NCI-H345 treated with DMSO at 0.1 percent for 48 hours (cell line): ENCODE data around the gene FOXJ2.
A peak's percentile ranks its signal among the peaks of the same experiment; 100 is the strongest.
"Not testable (repeated sequence)": the region's sequence is repeated elsewhere in the genome, so short reads cannot be mapped to it uniquely, and the experiment has no call there.

ENCODE experiments used
- DNase-seq: peaks from one replicate; lab custom pipeline; 2025; ENCODE audit not compliant: unreplicated experiment; lab: John Stamatoyannopoulos, UW

FOXJ2 gene

DNA sequence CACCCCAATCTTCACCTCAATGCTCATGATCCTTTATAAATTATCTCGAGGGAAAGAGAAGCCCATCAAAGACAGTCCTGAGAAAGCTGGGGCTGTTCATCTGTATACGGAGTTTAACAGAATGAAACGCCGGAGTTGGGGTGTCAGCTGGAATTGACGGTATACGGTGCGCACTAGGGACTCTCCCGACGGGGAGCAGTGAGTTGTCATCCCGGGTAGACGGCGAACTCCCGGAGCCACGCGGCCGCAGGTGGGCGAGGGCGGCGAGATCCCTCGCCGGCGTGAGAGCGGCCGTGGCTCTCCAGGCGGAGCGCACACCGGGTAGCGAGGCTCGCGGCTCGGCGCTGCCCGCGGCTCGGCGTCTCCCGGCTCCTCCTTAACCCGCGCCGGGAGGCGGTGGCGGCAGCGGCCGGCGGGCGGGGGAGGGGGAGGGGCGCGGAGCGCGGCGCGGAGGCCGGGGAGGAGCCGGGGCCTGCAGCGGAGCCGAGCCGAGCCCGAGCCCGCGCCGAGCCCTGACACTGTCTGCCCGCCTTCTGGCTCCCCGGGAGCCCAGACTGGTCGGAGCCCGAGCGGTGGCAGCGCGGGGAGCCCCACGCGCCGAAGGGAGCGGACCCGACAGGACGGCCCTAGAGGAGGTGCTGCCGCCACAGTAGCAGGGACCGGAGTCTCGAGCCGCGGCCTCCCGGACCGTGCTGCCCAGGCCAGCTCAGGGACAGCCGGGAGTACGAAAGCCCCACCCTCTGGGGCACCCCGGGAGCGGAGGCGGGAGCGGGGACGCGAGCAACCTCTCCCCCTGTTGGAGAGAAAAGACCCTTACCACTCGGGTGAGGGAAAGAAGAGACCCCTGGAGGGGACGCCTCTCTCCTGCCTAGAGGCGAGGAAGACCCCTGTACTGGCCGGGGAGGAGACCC is at the start of gene FOXJ2:
Gene FOXJ2, plus strand, starts transcription at position 475 of the 911 bp plus-strand sequence. CDS start 7,117 bp downstream, outside the sequence.
- peak; percentile 48 for DNase-seq

DNA sequence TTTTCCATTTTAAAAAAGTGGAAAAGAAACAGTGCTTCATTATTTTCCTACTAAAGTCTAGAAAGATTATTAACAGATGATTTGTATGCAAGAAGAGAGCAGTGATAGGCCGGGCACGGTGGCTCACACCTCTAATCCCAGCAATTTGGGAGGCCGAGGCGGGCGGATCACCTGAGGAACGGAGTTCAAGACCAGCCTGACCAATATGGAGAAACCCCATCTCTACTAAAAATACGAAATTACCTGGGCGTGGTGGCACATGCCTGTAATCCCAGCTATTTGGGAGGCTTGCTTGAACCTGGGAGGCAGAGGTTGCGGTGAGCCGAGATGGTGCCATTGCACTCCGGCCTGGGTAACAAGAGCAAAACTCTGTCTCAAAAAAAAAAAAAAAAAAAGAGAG is 49.5 kb upstream of the FOXJ2 start:
- DNase-seq: not testable (repeated sequence)

DNA sequence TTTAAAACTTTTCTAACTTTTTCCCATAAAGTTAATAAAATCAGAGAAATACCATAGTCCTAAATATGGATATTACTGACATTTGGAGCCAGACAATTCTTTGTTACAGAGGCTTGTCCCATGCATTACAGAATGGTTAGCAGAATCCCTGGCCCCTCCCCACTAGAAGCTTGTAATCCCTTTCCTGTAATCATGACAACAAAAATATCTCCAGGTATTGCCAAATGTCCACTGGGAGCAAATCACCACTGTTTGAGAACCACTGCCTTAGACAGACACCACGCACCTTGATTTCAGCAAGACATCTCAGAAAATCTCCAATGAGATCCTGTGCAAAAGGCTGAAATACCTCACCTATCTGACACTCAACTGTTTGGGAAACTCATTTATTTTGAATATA is 49.1 kb upstream of the FOXJ2 start:
- not testable (repeated sequence) for DNase-seq

DNA sequence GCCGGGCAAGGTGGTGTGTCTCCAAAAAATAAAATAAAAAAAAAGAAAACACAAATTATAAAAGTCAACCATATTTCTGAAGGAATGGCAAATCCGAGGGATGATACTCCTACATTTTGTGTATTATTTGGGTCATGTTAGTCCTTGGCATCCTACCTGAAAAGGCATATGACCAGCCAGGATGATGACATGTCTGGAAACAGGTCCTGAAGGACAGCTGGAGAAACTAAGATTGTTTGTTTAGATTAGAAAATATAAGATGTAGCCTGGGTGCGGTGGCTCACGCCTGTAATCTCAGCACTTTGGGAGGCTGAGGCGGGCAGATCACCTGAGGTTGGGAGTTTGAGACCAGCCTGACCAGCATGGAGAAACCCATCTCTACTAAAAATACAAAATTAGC is 47.6 kb upstream of the FOXJ2 start:
- DNase-seq: no peak

DNA sequence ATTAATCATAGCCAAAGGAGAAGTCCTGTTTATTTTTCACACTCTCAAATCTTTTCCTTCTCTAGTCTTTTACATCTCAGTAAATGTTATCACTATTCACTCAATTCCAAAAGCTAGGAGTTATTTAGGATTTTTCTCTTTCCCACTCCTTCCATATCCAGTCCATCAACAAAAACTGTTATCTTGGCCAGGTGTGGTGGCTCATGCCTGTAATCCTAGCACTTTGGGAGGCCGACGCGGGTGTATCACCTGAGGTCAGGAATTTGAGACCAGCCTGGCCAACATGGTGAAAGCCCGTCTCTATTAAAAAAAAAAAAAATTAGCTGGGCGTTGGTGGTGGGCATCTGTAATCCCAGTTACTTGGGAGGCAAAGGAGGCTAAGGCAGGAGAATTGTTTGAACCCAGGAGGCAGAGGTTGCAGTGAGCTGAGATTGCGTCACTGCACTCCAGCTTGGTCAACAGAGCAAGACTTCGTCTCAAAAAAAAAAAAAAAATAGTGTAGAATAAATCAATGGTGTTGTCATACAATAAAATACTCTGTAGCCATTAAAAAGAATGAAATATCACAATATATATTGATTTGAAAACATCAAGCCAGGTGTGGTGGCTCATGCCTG is 46.6 kb upstream of the FOXJ2 start:
- DNase-seq: no peak

DNA sequence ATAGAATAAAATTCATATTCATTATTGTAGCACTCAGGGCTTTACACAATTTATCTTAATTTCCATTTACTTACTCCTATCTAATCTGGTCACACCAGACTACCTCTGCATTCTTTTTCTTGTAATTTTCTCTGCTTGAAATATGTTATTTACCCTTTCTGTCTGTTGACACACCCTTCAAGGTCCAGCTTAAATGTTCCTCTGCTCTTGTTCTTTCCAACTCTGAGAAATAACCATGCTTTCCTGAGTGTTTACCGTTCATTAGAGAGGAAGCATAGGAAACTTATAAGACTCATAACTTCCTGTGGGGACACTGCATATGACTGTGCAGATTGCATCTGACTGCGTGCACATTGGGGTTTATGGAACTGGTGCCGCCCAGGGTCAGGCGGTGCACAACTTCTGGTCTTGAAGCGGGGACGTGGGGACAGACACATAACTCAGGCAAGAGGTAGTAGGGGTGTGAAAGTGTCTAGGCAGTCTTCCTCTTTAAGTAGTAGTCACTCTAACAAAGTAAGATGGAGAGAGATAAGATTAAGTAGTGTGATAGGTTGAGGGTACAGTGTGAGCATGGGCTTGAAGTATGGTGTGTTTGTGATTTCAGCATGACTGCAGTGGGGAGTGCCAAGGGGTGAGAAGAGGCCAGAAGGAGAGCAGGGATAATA is 42.6 kb upstream of the FOXJ2 start:
- DNase-seq: no peak

DNA sequence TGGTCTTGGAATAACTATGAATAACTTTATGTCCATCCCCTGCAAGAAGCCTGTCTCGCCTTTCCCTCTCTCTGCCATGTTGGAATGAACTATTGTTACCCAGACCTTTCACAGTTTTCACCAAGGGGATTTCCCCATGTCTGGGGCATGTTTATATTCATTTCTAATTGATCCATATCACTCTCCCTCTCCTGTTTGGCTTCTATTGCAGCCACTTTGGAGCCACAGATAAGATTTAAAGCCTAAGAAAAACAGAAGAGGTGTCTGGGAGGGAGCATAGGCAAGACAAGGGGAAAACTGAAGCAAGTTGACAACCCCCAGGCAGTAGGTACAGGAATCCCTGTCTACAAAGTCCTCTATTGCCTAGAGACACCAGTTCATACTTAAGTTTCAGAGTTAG is 41.0 kb upstream of the FOXJ2 start:
- no peak for DNase-seq

DNA sequence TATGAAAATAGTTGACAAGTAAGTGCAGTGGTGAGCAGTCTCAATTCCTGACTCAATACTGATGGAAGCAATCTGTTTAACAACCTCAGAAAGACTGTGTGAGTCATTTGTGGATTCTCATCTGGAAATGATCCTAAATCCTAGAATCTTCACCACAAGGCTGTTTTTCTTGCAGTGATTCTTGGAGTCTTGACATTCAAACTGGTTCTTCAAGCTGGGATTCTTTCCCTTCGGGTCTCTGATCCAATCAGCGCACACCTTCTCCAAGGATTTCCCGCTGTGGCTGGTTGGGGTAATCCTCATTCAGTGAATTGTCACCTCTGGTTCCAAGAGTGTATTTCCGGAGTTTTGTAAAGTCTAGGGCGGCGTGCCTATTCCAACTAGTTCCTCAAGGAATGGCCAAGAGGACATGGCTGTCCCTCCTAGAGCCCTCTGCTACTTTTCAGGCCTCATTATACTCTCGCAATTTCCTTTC is 37.7 kb upstream of the FOXJ2 start:
- DNase-seq: no peak

DNA sequence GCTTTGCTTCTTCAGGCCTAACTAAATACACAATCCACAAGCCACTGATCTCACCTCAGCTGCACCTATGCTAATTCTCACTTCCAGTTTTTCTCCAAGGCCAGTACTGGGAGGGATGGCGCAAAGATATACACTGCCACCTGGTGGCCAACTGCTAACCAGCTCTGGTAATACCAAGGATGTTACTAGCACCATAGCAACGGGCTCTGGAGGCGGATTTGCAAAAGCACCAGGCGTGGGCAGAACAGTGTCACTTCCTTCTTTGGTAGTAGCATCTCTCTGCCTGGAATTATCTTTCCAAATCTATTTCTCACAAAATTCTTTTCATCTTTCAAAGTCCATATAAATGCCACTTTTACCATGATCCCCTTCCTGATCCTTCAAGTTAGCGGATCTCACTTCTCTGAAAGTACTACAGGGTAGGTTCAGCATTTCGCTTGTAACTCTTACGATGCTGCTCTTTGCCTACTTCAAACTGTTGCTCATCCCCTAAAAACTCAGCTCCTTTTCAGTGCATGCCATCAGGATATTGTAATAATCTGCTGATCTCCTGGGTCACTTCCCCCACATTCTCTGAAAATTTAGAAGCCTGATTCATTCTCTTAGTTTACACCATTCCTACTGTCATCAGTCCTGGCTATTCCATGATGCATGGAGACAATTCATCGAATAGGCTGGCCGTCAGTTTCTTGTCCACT is 37.1 kb upstream of the FOXJ2 start:
- DNase-seq: peak; percentile 39

DNA sequence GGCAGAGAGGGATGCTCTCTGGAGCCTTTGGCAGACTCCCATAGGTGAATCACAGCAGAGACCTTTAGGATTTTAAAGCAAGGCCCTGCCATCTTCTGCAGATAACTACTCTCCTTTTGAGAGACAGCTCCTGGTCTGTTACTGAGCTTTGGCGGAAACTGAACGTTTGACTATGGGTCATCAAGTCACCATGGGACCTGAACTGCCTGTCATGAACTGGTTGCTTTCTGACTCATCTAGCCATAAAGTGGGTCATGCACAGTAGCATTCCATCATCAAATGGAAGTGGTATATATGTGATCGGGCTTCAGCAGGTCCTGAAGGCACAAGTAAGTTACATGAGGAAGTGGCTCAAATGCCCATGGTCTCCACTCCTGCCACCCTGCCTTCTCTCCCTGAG is 31.7 kb upstream of the FOXJ2 start:
- not testable (repeated sequence) for DNase-seq

DNA sequence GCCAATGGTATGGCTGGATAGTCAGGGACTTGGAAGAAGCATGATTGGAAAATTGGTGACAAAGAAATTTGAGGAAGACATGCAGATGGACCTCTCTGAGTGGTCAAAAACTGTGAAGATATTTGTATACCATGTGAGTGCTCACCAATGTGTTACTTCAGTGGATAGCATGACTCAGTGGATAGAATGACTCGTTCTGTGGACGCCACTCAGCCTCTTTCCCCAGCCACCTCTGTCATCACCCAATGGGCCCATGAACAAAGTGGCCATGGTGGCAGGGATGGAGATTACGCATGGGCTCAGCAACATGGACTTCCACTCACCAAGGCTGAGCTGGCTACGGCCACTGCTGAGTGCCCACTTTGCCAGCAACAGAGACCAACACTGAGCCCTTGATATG is 31.0 kb upstream of the FOXJ2 start:
- not testable (repeated sequence) for DNase-seq

DNA sequence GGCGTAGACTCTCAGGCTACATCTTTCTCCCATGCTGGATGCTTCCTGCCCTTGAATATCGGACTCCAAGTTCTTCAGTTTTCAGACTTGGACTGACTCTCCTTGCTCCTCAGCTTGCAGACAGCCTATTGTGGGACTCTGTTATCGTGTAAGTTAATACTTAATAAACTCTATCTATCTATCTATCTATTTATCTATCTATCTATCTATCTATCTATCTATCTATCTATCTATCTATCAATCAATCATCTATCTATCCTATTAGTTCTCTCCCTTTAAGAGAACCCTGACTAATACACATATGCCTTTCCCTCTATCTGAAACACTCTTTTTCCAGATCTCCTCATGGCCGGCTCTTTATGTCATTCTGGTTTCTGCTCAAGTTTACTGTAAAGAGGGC is 27.6 kb upstream of the FOXJ2 start:
- DNase-seq: not testable (repeated sequence)

DNA sequence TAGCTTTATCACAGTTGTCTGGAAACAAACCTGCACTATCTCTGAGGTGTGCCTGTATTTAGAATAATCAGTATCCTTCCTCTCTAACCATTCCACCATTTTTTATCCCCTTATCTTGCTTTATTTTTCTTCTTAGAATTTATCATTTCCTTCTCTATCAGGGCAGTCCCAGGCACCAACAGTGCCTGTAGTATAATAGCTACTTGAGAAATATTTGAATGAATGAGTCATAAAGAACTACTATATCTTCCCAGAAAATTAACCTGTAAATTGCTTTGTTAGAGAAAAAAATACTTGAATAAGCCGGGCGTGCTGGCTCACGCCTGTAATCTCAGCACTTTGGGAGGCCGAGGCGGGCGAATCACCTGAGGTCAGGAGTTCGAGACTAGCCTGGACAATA is 21.2 kb upstream of the FOXJ2 start:
- DNase-seq: no peak

DNA sequence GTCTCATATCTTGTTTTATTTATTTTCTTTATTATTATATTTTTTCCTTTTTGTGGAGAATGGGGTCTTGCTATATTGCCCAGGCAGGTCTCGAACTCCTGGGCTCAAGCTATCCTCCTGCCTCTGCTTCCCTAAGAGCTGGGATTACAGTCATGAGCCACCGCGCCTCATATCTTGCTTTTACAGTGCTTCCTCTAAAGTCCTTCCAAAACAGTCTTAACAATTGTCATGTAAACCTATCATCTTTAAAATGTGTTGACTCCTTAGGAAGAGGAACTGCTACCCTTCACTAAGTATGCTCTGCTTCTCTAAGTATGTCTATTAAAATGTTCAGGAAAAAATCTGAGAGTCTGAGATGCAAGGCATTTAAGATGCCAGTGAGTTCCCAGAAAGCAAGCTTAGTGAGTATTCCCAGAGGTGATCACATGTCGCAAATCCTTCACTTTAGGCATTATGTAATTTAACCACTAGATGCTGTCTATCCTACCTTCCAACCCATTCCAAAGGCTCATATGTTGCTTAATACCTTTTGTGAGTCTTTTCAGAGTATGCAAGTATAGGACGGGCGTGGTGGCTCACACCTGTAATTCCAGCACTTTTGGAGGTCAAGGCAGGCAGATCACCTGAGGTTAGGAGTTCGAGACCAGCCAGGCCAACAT is 19.7 kb upstream of the FOXJ2 start:
- DNase-seq: no peak

DNA sequence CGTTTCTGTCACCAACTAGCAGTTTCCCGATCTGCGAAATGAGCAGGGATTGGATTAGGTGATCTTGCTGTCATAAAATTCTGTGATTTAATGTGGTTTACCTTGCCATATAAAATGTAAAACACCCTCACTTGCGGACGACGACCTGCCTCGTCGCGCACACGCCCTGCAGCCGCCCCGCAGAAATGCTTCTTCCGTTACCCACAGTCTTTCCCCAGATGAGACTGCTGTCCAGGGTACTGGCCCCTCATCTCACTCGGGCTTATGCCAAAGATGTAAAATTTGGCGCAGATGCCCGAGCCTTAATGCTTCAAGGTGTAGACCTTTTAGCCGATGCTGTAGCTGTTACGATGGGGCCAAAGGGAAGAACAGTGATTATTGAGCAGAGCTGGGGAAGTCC is 17.7 kb upstream of the FOXJ2 start:
- DNase-seq: no peak

DNA sequence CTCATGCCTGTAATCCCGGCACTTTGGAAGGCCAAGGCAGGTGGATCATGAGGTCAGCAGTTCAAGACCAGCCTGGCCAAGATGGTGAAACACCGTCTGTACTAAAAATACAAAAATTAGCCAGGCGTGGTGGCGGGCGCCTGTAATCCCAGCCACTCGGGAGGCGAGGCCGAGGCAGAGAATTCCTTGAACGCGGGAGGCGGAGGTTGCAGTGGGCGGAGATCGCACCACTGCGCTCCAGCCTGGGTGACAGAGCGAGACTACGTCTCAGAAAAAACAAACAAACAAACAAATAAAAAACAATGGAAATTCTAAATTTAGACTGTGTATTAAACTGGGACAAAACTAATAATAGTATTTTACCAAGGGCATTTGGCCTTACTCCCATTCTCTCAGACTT is 14.3 kb upstream of the FOXJ2 start:
- DNase-seq: not testable (repeated sequence)

DNA sequence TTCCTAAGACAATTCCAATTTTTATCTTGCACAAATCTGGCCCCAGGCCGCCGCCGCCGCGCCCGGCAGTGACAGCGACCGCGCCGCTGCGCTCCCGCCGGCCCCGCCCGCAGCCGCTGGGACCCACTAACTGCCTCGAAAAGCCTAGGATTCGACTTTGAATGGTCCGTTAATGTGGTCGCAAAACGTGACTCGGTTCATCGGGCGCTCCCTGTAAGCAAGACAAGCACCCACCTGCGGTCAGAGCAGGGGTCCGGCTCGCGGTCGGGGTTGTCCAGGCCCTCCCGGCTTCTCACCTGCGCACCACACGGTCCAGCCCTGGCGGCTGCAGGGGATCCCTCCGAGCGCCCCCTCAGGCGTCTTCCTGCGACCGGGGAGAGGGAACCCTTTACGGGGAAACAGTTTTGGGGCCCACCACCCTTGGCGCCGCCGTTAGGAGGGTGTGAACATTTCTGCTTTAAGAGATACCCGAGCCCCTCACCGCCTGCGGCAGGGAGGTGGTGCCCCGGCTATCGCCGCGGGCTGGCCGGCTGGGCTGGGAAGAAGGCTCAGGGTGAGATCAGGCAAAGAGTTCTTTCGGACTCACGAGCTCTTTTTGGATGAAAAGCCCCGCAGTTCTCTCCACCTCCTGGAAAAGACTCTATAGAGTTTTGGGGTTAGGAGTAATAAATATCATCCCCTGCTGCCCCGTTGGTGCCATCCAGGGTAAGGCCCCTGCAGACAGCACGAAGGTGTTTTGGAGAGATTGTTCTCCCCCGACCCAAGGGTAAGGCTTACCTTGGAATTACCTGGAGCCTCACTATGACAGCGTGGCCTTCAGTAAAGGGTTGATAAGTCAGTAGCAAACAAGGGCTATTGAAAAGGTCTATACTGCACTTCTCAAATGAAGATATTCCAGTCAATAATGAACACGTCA is 13.6 kb upstream of the FOXJ2 start:
- DNase-seq: no peak

DNA sequence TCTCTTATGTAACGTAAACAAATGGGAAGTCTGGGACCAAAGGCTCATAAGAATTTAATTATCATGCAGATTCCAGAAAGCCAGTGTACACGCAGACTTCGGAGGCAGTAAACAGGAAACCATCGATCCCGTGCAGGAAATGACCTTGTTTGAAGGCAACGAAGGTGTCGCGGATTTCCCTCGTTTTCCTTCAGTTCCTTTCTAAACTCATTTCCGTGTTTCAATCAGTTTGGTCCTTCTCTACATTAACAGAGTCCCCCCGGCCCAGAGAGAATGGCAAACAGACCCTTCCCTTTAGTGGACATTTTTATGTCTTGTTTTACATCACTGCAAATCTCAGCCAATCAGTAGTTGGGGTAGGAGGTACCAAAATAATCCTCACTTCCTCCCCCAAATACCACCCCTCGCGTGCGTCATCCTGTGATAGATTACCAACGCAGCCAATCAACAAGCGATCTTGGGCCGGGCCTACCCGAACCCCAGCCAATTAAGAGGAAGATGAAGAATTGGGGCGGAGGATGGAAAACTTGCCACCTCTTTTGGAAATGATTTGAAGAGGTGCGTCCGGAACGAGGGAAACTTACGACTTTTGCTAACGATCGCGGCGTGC is 6.1 kb upstream of the FOXJ2 start:
- peak; percentile 96 for DNase-seq

DNA sequence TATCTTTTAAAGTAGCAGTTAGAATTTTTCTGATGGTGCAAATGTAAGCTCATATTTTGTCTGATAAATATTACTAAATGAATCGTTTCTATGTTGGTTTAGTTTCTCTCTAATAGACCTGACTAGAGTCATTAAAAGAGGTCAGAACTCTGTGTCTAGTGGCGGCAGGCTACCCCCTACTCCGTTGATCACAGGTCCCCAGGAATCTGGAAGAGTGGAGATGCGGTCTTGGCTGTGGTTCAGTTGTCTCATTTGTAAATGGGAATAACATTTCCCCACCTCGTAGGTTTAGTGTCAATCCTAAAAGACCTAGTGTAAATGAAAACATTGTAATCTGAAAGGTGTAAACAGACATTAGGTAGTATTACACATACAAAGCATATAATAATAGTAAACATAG is 4.7 kb upstream of the FOXJ2 start:
- no peak for DNase-seq
